ENCODE results near the gene CDH8. TPM values are rescaled to one million over a fixed set of nuclear protein-coding genes. Genes with fewer than 3 reads are reported as not detected.

CDH8 gene, protein sequence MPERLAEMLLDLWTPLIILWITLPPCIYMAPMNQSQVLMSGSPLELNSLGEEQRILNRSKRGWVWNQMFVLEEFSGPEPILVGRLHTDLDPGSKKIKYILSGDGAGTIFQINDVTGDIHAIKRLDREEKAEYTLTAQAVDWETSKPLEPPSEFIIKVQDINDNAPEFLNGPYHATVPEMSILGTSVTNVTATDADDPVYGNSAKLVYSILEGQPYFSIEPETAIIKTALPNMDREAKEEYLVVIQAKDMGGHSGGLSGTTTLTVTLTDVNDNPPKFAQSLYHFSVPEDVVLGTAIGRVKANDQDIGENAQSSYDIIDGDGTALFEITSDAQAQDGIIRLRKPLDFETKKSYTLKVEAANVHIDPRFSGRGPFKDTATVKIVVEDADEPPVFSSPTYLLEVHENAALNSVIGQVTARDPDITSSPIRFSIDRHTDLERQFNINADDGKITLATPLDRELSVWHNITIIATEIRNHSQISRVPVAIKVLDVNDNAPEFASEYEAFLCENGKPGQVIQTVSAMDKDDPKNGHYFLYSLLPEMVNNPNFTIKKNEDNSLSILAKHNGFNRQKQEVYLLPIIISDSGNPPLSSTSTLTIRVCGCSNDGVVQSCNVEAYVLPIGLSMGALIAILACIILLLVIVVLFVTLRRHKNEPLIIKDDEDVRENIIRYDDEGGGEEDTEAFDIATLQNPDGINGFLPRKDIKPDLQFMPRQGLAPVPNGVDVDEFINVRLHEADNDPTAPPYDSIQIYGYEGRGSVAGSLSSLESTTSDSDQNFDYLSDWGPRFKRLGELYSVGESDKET
- total RNA-seq (ENCODE audit: low replicate concordance): 8.0 and 8.2 TPM in 2 replicates
- long read RNA-seq, full-length matches to known transcripts: 36 of 50 reads
- long read RNA-seq, partial matches to known transcripts: 5 of 50 reads
- long read RNA-seq, other reads (novel, unspliced or antisense): 9 of 50 reads

DNA sequence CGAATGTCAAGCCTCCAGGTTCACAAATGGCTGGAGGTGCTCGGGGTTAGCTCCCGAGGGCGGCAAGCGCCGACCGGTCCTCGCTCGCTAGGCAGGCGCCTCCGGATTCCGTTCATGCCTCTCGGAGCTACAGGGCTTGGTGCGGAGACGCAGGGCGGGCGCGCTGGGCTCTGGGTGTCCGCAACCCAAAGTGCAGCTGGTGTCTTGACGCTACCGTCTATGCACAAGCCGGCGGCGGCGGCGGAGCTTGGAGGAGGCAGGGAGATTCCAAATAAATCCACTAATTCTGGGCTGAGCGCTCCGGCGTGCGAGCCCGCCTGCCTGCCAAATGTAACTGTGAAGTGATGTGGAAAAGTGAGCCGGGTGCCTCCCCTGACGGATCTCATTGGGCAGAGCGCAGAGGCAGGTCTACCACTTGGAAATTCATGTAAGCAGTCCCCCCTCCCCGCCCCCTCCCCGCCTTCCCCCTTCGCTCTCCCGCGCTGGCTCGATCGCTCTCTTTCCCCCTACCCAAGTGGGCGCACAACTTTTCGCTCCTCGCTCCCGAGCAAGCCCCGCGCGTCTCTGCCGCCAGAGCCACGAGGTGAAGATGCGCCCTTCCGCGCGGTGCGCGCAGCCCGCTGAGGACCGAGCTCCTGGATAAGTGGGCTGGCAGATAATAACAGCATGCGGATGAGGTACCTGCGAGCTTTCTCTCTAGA is at the start of gene CDH8:
TSS of gene CDH8 (minus strand) at position 338 of the 701 bp plus-strand sequence. CDS start 15,035 bp downstream, outside the sequence.
- H3K36me3 Mint-ChIP-seq: no peaks in the 10 kb centered on the region
- TF ChIP-seq, protein P1, sequence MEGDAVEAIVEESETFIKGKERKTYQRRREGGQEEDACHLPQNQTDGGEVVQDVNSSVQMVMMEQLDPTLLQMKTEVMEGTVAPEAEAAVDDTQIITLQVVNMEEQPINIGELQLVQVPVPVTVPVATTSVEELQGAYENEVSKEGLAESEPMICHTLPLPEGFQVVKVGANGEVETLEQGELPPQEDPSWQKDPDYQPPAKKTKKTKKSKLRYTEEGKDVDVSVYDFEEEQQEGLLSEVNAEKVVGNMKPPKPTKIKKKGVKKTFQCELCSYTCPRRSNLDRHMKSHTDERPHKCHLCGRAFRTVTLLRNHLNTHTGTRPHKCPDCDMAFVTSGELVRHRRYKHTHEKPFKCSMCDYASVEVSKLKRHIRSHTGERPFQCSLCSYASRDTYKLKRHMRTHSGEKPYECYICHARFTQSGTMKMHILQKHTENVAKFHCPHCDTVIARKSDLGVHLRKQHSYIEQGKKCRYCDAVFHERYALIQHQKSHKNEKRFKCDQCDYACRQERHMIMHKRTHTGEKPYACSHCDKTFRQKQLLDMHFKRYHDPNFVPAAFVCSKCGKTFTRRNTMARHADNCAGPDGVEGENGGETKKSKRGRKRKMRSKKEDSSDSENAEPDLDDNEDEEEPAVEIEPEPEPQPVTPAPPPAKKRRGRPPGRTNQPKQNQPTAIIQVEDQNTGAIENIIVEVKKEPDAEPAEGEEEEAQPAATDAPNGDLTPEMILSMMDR (conservative IDR thresholded peaks at IDR 0.05): no peak
- DNase-seq (ENCODE audit: extremely low spot score, unreplicated experiment): peak; percentile 71
- no peaks in the 10 kb centered on the region for H3K9me3 Mint-ChIP-seq
- H3K27ac Mint-ChIP-seq: no peak within 1 kb of the TSS
- peak within 1 kb of the TSS; percentile 91 for H3K4me3 Mint-ChIP-seq
- peaks cover 21% of the 10 kb centered on the region for H3K4me1 Mint-ChIP-seq (ENCODE audit: unreplicated experiment)
- peaks cover 87% of the 10 kb centered on the region for H3K27me3 Mint-ChIP-seq

DNA sequence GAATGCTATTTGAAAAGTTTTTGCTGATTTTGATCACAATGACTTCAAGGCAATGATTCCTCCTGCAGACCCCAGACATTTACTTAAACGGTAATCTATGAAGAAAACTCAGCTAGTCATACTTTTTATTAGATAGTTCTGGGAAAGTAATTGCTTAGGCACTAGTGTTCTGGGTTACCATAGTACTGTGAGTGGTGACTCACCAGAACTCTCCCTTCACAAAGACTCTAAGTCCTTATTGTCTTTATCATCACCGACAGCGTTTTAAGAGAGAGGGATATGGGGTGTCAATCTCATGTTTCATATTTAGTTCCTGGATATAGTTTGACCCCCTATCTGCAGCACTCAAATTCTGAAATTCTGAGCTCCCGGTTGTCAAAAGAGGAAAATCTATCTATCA is 43.0 kb upstream of the CDH8 start:
- Mint-ChIP-seq H3K9me3 (no peaks in the 10 kb centered on the region), H3K4me1 (ENCODE audit: unreplicated experiment) (no peaks in the 10 kb centered on the region), H3K36me3 (no peaks in the 10 kb centered on the region), H3K4me3 (no peak overlapping the region), H3K27ac (no peak overlapping the region), H3K27me3 (peaks cover 8% of the 10 kb centered on the region)
- TF ChIP-seq, protein P1 (conservative IDR thresholded peaks at IDR 0.05): no peak
- no peak for DNase-seq (ENCODE audit: extremely low spot score, unreplicated experiment)

DNA sequence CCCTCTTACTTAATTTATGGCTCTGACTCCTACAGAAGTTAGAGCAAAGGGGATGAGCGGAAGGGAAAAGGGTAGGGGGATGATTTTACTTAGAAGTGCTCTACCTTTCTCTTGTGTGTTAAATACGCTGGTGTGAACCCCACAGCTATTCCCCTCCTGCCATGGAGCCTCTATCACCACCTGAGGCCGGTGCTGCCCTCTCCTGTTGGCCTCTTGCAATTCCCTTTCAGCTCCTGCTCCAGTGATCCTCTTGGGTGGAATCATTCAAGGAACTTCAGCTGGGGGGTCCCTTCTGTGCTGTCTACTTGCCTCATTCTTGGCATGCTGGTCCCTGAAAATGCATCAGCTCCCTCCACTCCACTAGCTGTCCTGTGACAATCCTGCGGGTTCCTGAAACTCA is 41.8 kb upstream of the CDH8 start:
- Mint-ChIP-seq H3K4me1 (ENCODE audit: unreplicated experiment) (no peaks in the 10 kb centered on the region), H3K27ac (no peak overlapping the region), H3K27me3 (peaks cover 15% of the 10 kb centered on the region), H3K9me3 (no peaks in the 10 kb centered on the region), H3K4me3 (no peak overlapping the region), H3K36me3 (no peaks in the 10 kb centered on the region)
- DNase-seq (ENCODE audit: extremely low spot score, unreplicated experiment): no peak
- TF ChIP-seq, protein P1 (conservative IDR thresholded peaks at IDR 0.05): peak; percentile 55

DNA sequence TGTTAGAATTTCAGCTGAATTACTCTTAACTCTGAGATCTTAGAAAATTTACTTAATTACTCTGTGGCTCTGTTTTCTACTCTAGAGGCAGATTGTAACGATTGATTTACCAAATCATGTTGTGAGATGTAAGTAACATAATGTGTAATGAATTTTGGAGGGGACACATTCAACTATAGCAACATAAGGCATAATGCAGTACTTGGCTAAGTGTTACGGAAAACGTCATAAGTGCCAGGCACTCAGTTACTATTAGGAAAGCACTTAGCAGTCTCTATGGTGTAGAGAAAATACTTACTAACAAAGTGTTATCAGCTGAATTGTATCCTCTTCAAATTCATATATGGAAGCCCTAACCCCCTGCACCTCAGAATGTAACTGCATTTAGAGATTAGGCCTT is 40.6 kb upstream of the CDH8 start:
- Mint-ChIP-seq H3K4me1 (ENCODE audit: unreplicated experiment) (no peaks in the 10 kb centered on the region), H3K27me3 (peaks cover 15% of the 10 kb centered on the region), H3K4me3 (no peak overlapping the region), H3K27ac (no peak overlapping the region), H3K9me3 (no peaks in the 10 kb centered on the region), H3K36me3 (no peaks in the 10 kb centered on the region)
- no peak for DNase-seq (ENCODE audit: extremely low spot score, unreplicated experiment)
- TF ChIP-seq, protein P1 (conservative IDR thresholded peaks at IDR 0.05): no peak

DNA sequence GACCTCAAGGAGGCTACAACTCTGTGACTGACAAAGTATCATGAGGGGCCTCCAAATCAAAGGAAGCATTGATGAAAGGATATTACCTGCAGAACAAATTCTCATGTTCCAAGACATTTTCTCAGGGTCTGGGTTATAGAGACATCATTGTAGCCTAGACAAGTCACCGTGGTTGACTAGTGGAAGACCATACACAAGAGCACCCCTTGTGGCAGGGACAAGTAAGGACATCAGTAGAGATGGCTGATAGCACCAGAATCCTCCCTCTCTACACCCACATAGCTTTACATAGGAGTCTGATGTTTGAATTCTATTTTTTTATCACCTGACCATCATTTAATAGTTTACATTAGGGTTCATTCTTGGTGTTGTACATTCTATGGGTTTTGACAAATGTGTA is 32.5 kb upstream of the CDH8 start:
- Mint-ChIP-seq H3K36me3 (no peaks in the 10 kb centered on the region), H3K4me1 (ENCODE audit: unreplicated experiment) (no peaks in the 10 kb centered on the region), H3K27me3 (peaks cover 4% of the 10 kb centered on the region), H3K9me3 (no peaks in the 10 kb centered on the region), H3K27ac (no peak overlapping the region), H3K4me3 (no peak overlapping the region)
- DNase-seq (ENCODE audit: extremely low spot score, unreplicated experiment): no peak
- TF ChIP-seq, protein P1 (conservative IDR thresholded peaks at IDR 0.05): peak; percentile 61
